ENCODE results near the gene TLL2.

Gene TLL2

GRCh38 chr10:96317067-96317833 is 196.5 kb downstream of the TLL2 start:
- DNase-seq (ENCODE audit: low read depth): no peak

All from stimulated activated CD8-positive, alpha-beta memory T cell treated with anti-CD3 and anti-CD28 coated beads, Interleukin-15, amount 100 ng/mL, for 1 hour (primary cell).